Endothelial cell of umbilical vein (primary cell): ENCODE measurements around the gene RNU7-1. TPM values are rescaled to one million over a fixed set of nuclear protein-coding genes. Genes with fewer than 3 reads are reported as not detected.

Experiments
- BruUV-seq: library from RNA; stranded (reverse); fragments of 400-500 nt; replicated peaks from 2 replicates; lab custom pipeline; 2021; lab: Mats Ljungman, UMichigan
- CTCF ChIA-PET: fragments of 300-600, 350-600 bp; sonication (Branson Sonifier 250); formaldehyde crosslinking; loops from one replicate; lab custom pipeline; 2021; ENCODE audit warnings: antibody characterized with exemption, inconsistent platforms; lab: Charles Lee
- POLR2A ChIA-PET: fragments of 300-600, 350-600 bp; sonication (Branson Sonifier 250); formaldehyde crosslinking; loops from one replicate; lab custom pipeline; 2021; ENCODE audit warnings: antibody characterized with exemption, inconsistent platforms; lab: Charles Lee
- DNase-seq: peaks from one replicate; pipeline ENCODE4 v3.0.0-alpha.2; 2011; ENCODE audit warnings: low read depth, low spot score
- FAIRE-seq: peaks from 2 replicates; lab custom pipeline; 2011; peaks lifted over from hg19 to GRCh38; lab: Jason Lieb, UNC
- H2AFZ ChIP-seq: 2 replicates; pipeline ENCODE4 v1.6.0; 2012; ENCODE audit warnings: low read depth, low read length, control low read depth, inconsistent platforms
- H3K27ac ChIP-seq: 2 replicates; pipeline ENCODE4 v1.5.1; 2011; ENCODE audit warnings: low read depth, mild to moderate bottlenecking, control low read depth, low read length, moderate library complexity; ENCODE audit not compliant: insufficient read depth
- H3K27me3 ChIP-seq, 2 experiments: 2 replicates each; pipeline versions ENCODE4 v1.6.0 to v1.6.1; 2011; ENCODE audit warnings: low read length in 2 of 2, mixed read lengths in 1 of 2; ENCODE audit not compliant: control insufficient read depth in 2 of 2, insufficient read depth in 2 of 2
- H3K36me3 ChIP-seq, 2 experiments: 2 replicates in 1 of 2; 3 replicates in 1 of 2; pipeline ENCODE4 v1.5.1; 2011; ENCODE audit warnings: low read length in 2 of 2, mild to moderate bottlenecking in 1 of 2, moderate library complexity in 1 of 2; ENCODE audit not compliant: control insufficient read depth in 2 of 2, insufficient read depth in 2 of 2; ENCODE audit errors: extremely low read depth in 1 of 2
- H3K4me1 ChIP-seq: 3 replicates; pipeline ENCODE4 v1.5.1; 2011; ENCODE audit warnings: mild to moderate bottlenecking, low read length; ENCODE audit not compliant: control insufficient read depth, insufficient read depth; ENCODE audit errors: extremely low read depth
- H3K4me2 ChIP-seq: 2 replicates; pipeline ENCODE4 v1.6.1; 2011; ENCODE audit warnings: low read length, control low read depth, mixed read lengths; ENCODE audit not compliant: insufficient read depth
- H3K4me3 ChIP-seq, 3 experiments: fragments of 200-600 bp in 1 of 3; sonication (generic), shearing (Covaris generic) in 1 of 3; replicated peaks in 1 of 3; 2 replicates each; pipeline ENCODE4 v1.5.1; 2011 to 2016; ENCODE audit warnings: control low read depth in 3 of 3, low read length in 3 of 3, mild to moderate bottlenecking in 2 of 3, inconsistent platforms in 1 of 3, low read depth in 1 of 3, moderate library complexity in 1 of 3; ENCODE audit not compliant: insufficient read depth in 1 of 3
- H3K79me2 ChIP-seq: 2 replicates; pipeline ENCODE4 v1.6.0; 2012; ENCODE audit warnings: low read length, inconsistent platforms; ENCODE audit not compliant: control insufficient read depth, insufficient read depth
- H3K9ac ChIP-seq: replicated peaks from 2 replicates; pipeline ENCODE3; 2011; ENCODE audit warnings: low read length, control low read depth; ENCODE audit not compliant: insufficient read depth; ENCODE audit errors: extremely low read depth
- H3K9me1 ChIP-seq: replicated peaks from 3 replicates; pipeline ENCODE4 v1.6.0; 2011; ENCODE audit warnings: mild to moderate bottlenecking, low read length; ENCODE audit not compliant: control insufficient read depth, insufficient read depth; ENCODE audit errors: extremely low read depth
- H3K9me3 ChIP-seq: replicated peaks from 2 replicates; pipeline ENCODE4 v1.5.1; 2012; ENCODE audit warnings: low read length, inconsistent platforms; ENCODE audit not compliant: control insufficient read depth, insufficient read depth
- H4K20me1 ChIP-seq: replicated peaks from 2 replicates; pipeline ENCODE3; 2011; ENCODE audit warnings: mild to moderate bottlenecking, low read length; ENCODE audit not compliant: control insufficient read depth, insufficient read depth; ENCODE audit errors: extremely low read depth
- CTCF ChIP-seq, 2 donors: IDR thresholded peaks; 1 replicate in 1 of 2; 2 replicates in 1 of 2; pipeline ENCODE4 v1.5.1; 2011; ENCODE audit warnings: low read length in 2 of 2, mild to moderate bottlenecking in 2 of 2, moderate library complexity in 2 of 2, control low read depth in 1 of 2, inconsistent platforms in 1 of 2, low read depth in 1 of 2; ENCODE audit not compliant: insufficient read depth in 1 of 2; ENCODE audit errors: extremely low read depth in 1 of 2
- EZH2 ChIP-seq: IDR thresholded peaks from 2 replicates; pipeline ENCODE4 v1.6.1; 2012; ENCODE audit warnings: borderline replicate concordance, low read depth, mild to moderate bottlenecking, moderate library complexity, low read length, inconsistent platforms; ENCODE audit not compliant: severe bottlenecking
- FOS ChIP-seq: IDR thresholded peaks from 2 replicates; pipeline ENCODE4 v1.6.1; 2011; ENCODE audit warnings: mild to moderate bottlenecking, low read length, moderate library complexity, borderline replicate concordance; ENCODE audit not compliant: insufficient read depth
- GATA2 ChIP-seq: IDR thresholded peaks from 2 replicates; pipeline ENCODE4 v1.7.0; 2011; ENCODE audit warnings: low read depth, mild to moderate bottlenecking, moderate library complexity, mixed read lengths, low read length; ENCODE audit not compliant: insufficient read length, insufficient read depth
- JUN ChIP-seq: IDR thresholded peaks from 2 replicates; pipeline ENCODE4 v1.6.1; 2011; ENCODE audit warnings: borderline replicate concordance, low read depth; ENCODE audit not compliant: insufficient read length, insufficient read depth
- MAX ChIP-seq: IDR thresholded peaks from 2 replicates; pipeline ENCODE4 v1.6.1; 2011; ENCODE audit not compliant: insufficient read depth, insufficient read length
- MYC ChIP-seq: IDR thresholded peaks from one replicate; pipeline ENCODE4 v1.6.1; 2011; ENCODE audit warnings: mild to moderate bottlenecking, low read depth, low read length
- POLR2A ChIP-seq: IDR thresholded peaks from 2 replicates; pipeline ENCODE4 v1.6.1; 2012; ENCODE audit warnings: low read depth, mild to moderate bottlenecking, control low read depth, low read length
- POLR2AphosphoS5 ChIP-seq: IDR thresholded peaks from 2 replicates; pipeline ENCODE4 v1.6.1; 2012; ENCODE audit warnings: low read depth, mild to moderate bottlenecking, control low read depth, low read length, moderate library complexity; ENCODE audit not compliant: insufficient read depth
- dilution Hi-C: fragments of 300-500 bp; cut with MboI; formaldehyde crosslinking; loops from one replicate; pipeline ENCODE4 v1.15.0; 2019; ENCODE audit warnings: low sequenced_read_pairs; ENCODE audit not compliant: extremely low pct_ligation_motif_present
- intact Hi-C: fragments of 100-400 bp; cut with micrococcal nuclease; formaldehyde crosslinking; loops from one replicate; pipeline ENCODE4 v1.10.0; 2022
- polyA plus RNA-seq, 4 experiments: library from polyadenylated mRNA; depleted of rRNA in 3 of 4; stranded (reverse) in 3 of 4; unstranded in 1 of 4; fragments of >200 nt; gene quantifications; 2 replicates each; pipeline versions ENCODE4 v1.2.1 to v1.2.3, GENCODE V29; 2011 to 2012; ENCODE audit warnings: missing spikeins in 1 of 4
- total RNA-seq: library from RNA; stranded (reverse); gene quantifications from 2 replicates; pipeline ENCODE4 v1.2.3, GENCODE V29; 2021

The RNU7-1 gene
- total and polyA plus RNA-seq, 2 donors (not counting 3 experiments of a cell fraction or from before 2014, with no cell fraction given): not detected

GRCh38 chr12:6979021-6979420 is 35.4 kb downstream of the RNU7-1 start:
- no peak overlapping the region for H3K4me3 ChIP-seq
- H3K36me3 ChIP-seq: peaks cover 20 to 38% of the 10 kb centered on the region in 2 experiments
- ChIA-PET CTCF (no interaction called here), POLR2A (no interaction called here)
- H3K9me1 ChIP-seq: no peaks in the 10 kb centered on the region
- H3K79me2 ChIP-seq: no peaks in the 10 kb centered on the region
- dilution Hi-C loops (no loop called here), intact Hi-C loops (no loop called here)
- no peaks in the 10 kb centered on the region for H3K27me3 ChIP-seq
- no peaks in the 10 kb centered on the region for H3K4me1 ChIP-seq
- no peak for DNase-seq
- H3K27ac ChIP-seq: no peak overlapping the region
- TF ChIP-seq POLR2AphosphoS5 (peak; percentile 1), JUN (no peak)
- BruUV-seq: no TSS peak
- H4K20me1 ChIP-seq: no peaks in the 10 kb centered on the region
- H2AFZ ChIP-seq: no peak overlapping the region
- no peak for FAIRE-seq
- H3K4me2 ChIP-seq: no peak overlapping the region
- no peak overlapping the region for H3K9ac ChIP-seq
- no peaks in the 10 kb centered on the region for H3K9me3 ChIP-seq

- TF ChIP-seq POLR2AphosphoS5: no peak
- no peak for TF ChIP-seq GATA2
- no peak for TF ChIP-seq MAX
- no peak for TF ChIP-seq EZH2
- TF ChIP-seq MYC: no peak
- no peak for TF ChIP-seq POLR2A
- TF ChIP-seq CTCF (IDR thresholded peaks at IDR 0.05; ENCODE audit: extremely low read depth in 1 of 2, insufficient read depth in 1 of 2, low read depth in 1 of 2, low read length in 2 of 2): no peak
- no peak for TF ChIP-seq FOS
- TF ChIP-seq JUN: no peak
- BruUV-seq: no TSS peak
- intact Hi-C loops (no loop called here), dilution Hi-C loops (no loop called here)
- no peaks in the 10 kb centered on the region for H4K20me1 ChIP-seq
- ChIA-PET CTCF (no interaction called here), POLR2A (no interaction called here)
- no peak for FAIRE-seq
- H3K27ac ChIP-seq: no peak overlapping the region
- no peaks in the 10 kb centered on the region for H3K9me1 ChIP-seq
- H3K27me3 ChIP-seq: no peaks in the 10 kb centered on the region
- H3K4me2 ChIP-seq: no peak overlapping the region
- H3K9ac ChIP-seq: no peak overlapping the region
- H3K9me3 ChIP-seq: no peaks in the 10 kb centered on the region
- H3K4me1 ChIP-seq: no peaks in the 10 kb centered on the region
- DNase-seq: no peak
- H3K36me3 ChIP-seq: peaks cover 17 to 36% of the 10 kb centered on the region in 2 experiments
- H3K4me3 ChIP-seq: no peak overlapping the region
- no peaks in the 10 kb centered on the region for H3K79me2 ChIP-seq
- no peak overlapping the region for H2AFZ ChIP-seq
These were observed 35.8 kb downstream of the RNU7-1 start for GRCh38 chr12:6979453-6979852.
